Hair follicle dermal papilla cell (primary cell): ENCODE measurements around the gene DTNB. TPM values are rescaled to one million over a fixed set of nuclear protein-coding genes. Genes with fewer than 3 reads are reported as not detected.
A peak's percentile ranks its signal among the peaks of the same experiment; 100 is the strongest.

ENCODE experiments used
- small RNA-seq: library from RNA; depleted of rRNA; stranded (forward); fragments of <200 nt; gene quantifications from one replicate; pipeline ENCODE3, GENCODE V24; 2012
- total RNA-seq: library from RNA; depleted of rRNA; stranded (reverse); fragments of >200 nt; gene quantifications from 2 replicates; pipeline ENCODE4 v1.2.3, GENCODE V29; 2012

DTNB gene
- 6.9 and 9.4 TPM in 2 replicates for total RNA-seq

DNA sequence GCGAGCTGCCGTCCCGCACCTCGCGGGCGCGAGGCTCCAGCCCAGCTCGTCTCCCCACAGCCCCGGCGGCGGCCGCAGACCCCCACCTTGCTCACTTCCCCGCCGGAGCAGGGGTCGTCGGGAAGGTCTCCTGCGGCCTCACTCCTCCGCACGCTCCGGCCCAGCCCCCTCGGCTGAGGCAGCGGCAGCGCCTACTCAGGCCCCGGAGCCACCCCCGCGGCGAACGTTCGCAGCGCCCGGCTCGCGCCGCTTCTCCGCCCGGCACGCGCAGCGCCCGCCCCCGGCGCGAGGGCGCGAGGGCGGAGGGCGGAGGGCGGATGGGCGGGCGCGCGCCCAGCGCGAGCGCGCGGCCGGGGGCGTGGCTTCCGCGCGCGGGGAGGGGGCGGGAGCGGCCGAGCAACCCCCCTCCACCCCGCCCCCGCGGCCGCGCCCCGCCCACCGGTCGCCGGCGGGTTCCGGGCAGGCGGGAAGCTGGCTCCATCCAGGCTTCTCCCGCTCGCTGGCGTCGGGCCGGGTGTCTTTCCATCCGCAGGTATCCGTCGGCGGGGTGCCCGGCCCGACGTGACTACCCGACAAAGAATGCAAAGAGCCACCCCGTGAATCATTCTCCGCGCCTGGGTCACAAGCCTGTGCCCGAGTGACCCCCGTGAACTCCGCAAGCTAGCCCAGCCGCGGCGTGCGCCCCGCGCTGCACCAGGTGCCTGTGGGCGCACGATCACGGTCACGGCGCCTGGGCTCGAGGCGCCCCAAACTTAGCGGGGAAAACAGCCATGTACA lies at the start of gene DTNB:
Gene DTNB, minus strand, starts transcription at position 278 of the 777 bp plus-strand sequence. CDS start 20,917 bp downstream, outside the sequence.

DNA sequence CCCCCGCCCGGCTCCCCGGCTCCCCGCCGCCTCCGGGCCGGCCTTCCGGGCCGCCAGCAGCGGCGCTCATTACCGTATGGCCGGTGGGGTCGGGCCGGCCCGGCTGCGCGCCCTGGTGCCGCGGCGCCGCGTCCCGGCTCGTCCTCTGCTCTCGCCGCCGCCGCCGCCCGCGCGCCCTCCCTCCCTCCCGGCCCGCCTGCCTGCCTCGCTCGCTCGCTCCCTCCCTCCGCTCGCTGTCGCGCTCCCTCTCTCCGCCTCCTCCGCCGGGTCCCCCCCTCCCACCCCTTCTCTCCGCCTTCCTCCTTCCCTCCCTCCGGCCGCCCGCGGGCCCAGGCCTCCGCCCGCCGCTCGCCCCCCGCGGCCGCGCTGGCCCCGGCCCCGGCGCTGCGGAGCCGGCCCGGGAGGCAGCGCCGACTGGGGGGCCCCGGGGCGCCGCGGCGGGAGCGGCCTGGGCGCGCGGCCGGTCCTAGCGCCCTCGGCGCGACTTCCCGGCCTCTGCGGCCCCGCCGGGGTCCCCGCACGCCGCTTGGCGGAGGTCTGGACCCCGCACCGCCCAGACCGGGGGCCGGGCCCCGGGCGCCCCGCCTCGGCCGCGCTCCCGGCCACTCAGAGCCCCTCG lies 331.5 kb downstream of the DTNB start, which contains the start of gene DNMT3A:
Gene DNMT3A, minus strand, starts transcription at position 173 of the 619 bp plus-strand sequence. CDS start 27,941 bp downstream, outside the sequence.

Small RNA genes lying within 50 kb of the gene (small RNA-seq; reads per million reads assigned to genes)
- gene MIR1301 (1.9 reads per million, percentile 44 among the genes with 10 or more reads in this experiment), gene RF00019 (not detected)

Other genes with a start within 250 kb of the DTNB start
- 15.4 and 16.6 TPM in 2 replicates for gene ASXL2, start 204.9 kb upstream of the DTNB start, total RNA-seq